GM23338 (cell line): ENCODE results near the gene RER1. TPM values are rescaled to one million over a fixed set of nuclear protein-coding genes. Genes with fewer than 3 reads are reported as not detected.

ENCODE experiments used
- ATAC-seq: fragments of 200-7000 bp; cut with Tn5 transposase; 3 replicates; pipeline ENCODE4 v1.9.1; 2020
- DNase-seq: peaks from one replicate; pipeline ENCODE4 v3.0.0-alpha.2; 2015; ENCODE audit warnings: low spot score
- H2AFZ ChIP-seq: fragments of 200-600 bp; sonication (generic); 2 replicates; pipeline ENCODE4 v1.8.0; 2016; ENCODE audit warnings: antibody characterized with exemption, mild to moderate bottlenecking, moderate library complexity
- H3F3A ChIP-seq: fragments of 200-600 bp; sonication (generic); replicated peaks from 2 replicates; pipeline ENCODE4 v1.8.0; 2017; ENCODE audit warnings: antibody characterized with exemption, mixed run types, low read depth
- H3K27ac ChIP-seq: fragments of 200-600 bp; sonication (generic); 2 replicates; pipeline ENCODE4 v1.6.1; 2016; ENCODE audit warnings: low read depth
- H3K27me3 ChIP-seq: fragments of 200-600 bp; sonication (generic); 2 replicates; pipeline ENCODE4 v1.8.0; 2016; ENCODE audit warnings: mild to moderate bottlenecking, mixed run types, moderate library complexity; ENCODE audit not compliant: insufficient read depth
- H3K36me3 ChIP-seq: fragments of 200-600 bp; sonication (generic); 2 replicates; pipeline ENCODE4 v1.8.0; 2016; ENCODE audit warnings: mild to moderate bottlenecking; ENCODE audit not compliant: insufficient read depth
- H3K4me1 ChIP-seq: fragments of 200-600 bp; sonication (generic); 2 replicates; pipeline ENCODE4 v1.8.0; 2016; ENCODE audit warnings: mild to moderate bottlenecking, moderate library complexity; ENCODE audit not compliant: insufficient read depth
- H3K4me2 ChIP-seq: fragments of 200-600 bp; sonication (generic); 2 replicates; pipeline ENCODE4 v1.7.1; 2017; ENCODE audit warnings: mixed run types
- H3K4me3 ChIP-seq: fragments of 200-600 bp; sonication (generic); 2 replicates; pipeline ENCODE4 v1.6.1; 2016; ENCODE audit warnings: mixed run types
- H3K79me2 ChIP-seq: fragments of 200-600 bp; sonication (generic); replicated peaks from 2 replicates; pipeline ENCODE4 v1.8.0; 2017; ENCODE audit warnings: mild to moderate bottlenecking; ENCODE audit not compliant: insufficient read depth
- H3K9me2 ChIP-seq: fragments of 200-600 bp; sonication (generic); 2 replicates; pipeline ENCODE4 v1.8.0; 2017; ENCODE audit not compliant: insufficient read depth
- H4K20me1 ChIP-seq: fragments of 200-600 bp; sonication (generic); replicated peaks from 2 replicates; pipeline ENCODE4 v1.8.0; 2017; ENCODE audit warnings: mild to moderate bottlenecking; ENCODE audit not compliant: insufficient read depth
- H3K27ac Mint-ChIP-seq: 2 replicates; pipeline ENCODE4 v1.8.0; 2020; ENCODE audit warnings: inconsistent platforms, mild to moderate bottlenecking, moderate library complexity, mixed read lengths
- H3K27me3 Mint-ChIP-seq: 3 replicates; pipeline ENCODE4 v1.8.0; 2022; ENCODE audit warnings: low read depth, mild to moderate bottlenecking, moderate library complexity, mixed read lengths, inconsistent platforms; ENCODE audit not compliant: insufficient read depth, poor library complexity
- H3K36me3 Mint-ChIP-seq: 3 replicates; pipeline ENCODE4 v1.8.0; 2021; ENCODE audit warnings: low read depth, mild to moderate bottlenecking, inconsistent platforms, moderate library complexity, mixed read lengths
- H3K4me1 Mint-ChIP-seq: 3 replicates; pipeline ENCODE4 v1.8.0; 2020; ENCODE audit warnings: mild to moderate bottlenecking, inconsistent platforms, mixed read lengths
- H3K4me3 Mint-ChIP-seq: 3 replicates; pipeline ENCODE4 v1.8.0; 2021; ENCODE audit warnings: moderate library complexity, mild to moderate bottlenecking, inconsistent platforms, mixed read lengths
- H3K9me3 Mint-ChIP-seq: 3 replicates; pipeline ENCODE4 v1.8.0; 2020; ENCODE audit warnings: moderate library complexity, mild to moderate bottlenecking, inconsistent platforms, mixed read lengths
- CREB1 ChIP-seq: fragments of 250-450 bp; sonication (Bioruptor Pico); IDR thresholded peaks from 2 replicates; pipeline ENCODE4 v1.5.0; 2020; ENCODE audit warnings: low read depth, mild to moderate bottlenecking, moderate library complexity
- EZH2 ChIP-seq: fragments of 200-600 bp; sonication (generic); IDR thresholded peaks from one replicate; pipeline ENCODE4 v1.8.0; 2017; ENCODE audit warnings: antibody characterized with exemption, mild to moderate bottlenecking, low read depth; ENCODE audit not compliant: unreplicated experiment
- JUNB ChIP-seq: IDR thresholded peaks from one replicate; pipeline ENCODE4 v1.6.1; 2016; ENCODE audit warnings: antibody characterized with exemption; ENCODE audit not compliant: unreplicated experiment
- NANOG ChIP-seq: IDR thresholded peaks from 2 replicates; pipeline ENCODE4 v1.6.1; 2016; ENCODE audit warnings: antibody characterized with exemption, borderline replicate concordance
- POLR2AphosphoS5 ChIP-seq: IDR thresholded peaks from 2 replicates; pipeline ENCODE4 v1.6.1; 2016; ENCODE audit warnings: antibody characterized with exemption, low read depth
- STAT1 ChIP-seq: IDR thresholded peaks from one replicate; pipeline ENCODE4 v1.6.1; 2016; ENCODE audit warnings: antibody characterized with exemption; ENCODE audit not compliant: unreplicated experiment
- ZNF114 ChIP-seq: fragments of 250-450 bp; sonication (Bioruptor Pico); IDR thresholded peaks from 2 replicates; pipeline ENCODE4 v1.5.0; 2020; ENCODE audit warnings: mild to moderate bottlenecking, moderate library complexity
- ZNF331 ChIP-seq: fragments of 250-450 bp; sonication (Bioruptor Pico); IDR thresholded peaks from 2 replicates; pipeline ENCODE4 v1.5.0; 2020; ENCODE audit warnings: low read depth, mild to moderate bottlenecking, moderate library complexity
- polyA plus RNA-seq: library from polyadenylated mRNA; unstranded; fragments of >200 nt; fragmentation: Nextera tagmentation; extraction: Ambion mirVana; gene quantifications from 2 replicates; pipeline ENCODE4 v1.2.1, GENCODE V29; 2016
- total RNA-seq: library from RNA; depleted of rRNA; stranded (reverse); fragments of >200 nt; shearing (Covaris generic); gene quantifications from 2 replicates; pipeline ENCODE4 v1.2.3, GENCODE V29; 2014
- TF ChIP-seq, protein P1 (sequence below): IDR thresholded peaks from one replicate; pipeline ENCODE4 v1.6.1; 2018; ENCODE audit warnings: antibody characterized with exemption; ENCODE audit not compliant: unreplicated experiment
- TF ChIP-seq, protein P2 (sequence below), 2 experiments: fragments of 200-600 bp in 1 of 2; sonication (generic) in 1 of 2; conservative IDR thresholded peaks; 2 replicates each; pipeline versions ENCODE4 v1.5.1 to v1.6.1; 2016 to 2017; ENCODE audit warnings: antibody characterized with exemption in 2 of 2, low read depth in 2 of 2, mild to moderate bottlenecking in 2 of 2, moderate library complexity in 1 of 2

RER1 gene
- total and polyA plus RNA-seq, 2 experiments from 2014 or later: 58.4 to 99.5 TPM

DNA sequence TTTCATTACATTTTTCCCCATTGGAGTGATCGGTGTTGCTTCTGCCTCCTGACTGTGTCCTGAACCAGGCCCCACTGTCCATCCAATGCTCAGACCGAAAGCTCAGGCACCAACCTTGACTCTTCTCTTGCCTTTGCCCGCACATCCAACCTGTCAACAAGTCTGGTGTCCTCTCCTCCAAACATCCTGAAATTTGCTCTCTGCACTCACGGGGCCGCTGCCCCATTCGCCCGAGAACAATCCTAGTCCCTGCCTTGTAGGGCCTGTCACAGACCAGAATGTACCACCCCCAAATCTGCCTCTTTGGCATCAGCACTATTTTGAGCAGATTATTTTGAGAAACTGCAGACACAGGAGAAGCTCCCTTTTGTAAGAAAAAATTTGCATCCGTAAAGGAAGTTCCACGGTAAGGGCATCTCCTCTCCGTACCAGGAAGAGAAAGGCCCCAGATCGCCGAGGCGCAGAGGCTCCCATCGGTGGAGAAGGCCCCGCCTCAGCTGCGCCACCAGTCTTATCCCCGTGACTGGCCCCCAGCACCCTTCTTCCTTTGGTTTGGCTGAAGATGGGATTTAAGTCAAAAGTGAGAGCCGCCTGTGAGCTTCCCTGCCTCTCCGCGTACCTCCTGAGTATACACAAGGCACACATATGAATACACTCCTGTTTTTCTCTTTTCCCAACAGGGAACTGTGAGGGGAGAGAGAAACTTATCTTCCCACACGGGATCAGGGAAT, 7.3 kb upstream of the RER1 start:
- Mint-ChIP-seq H3K36me3 (peaks cover 3% of the 10 kb centered on the region; the same call in 1 of the 3 replicates), H3K9me3 (no peaks in the 10 kb centered on the region), H3K27ac (no peak overlapping the region), H3K4me3 (no peak overlapping the region), H3K27me3 (peaks cover 3% of the 10 kb centered on the region), H3K4me1 (no peaks in the 10 kb centered on the region)
- Histone ChIP-seq H4K20me1 (no peaks in the 10 kb centered on the region; the same call in 1 of the 2 replicates), H3K4me1 (no peaks in the 10 kb centered on the region), H3K4me3 (no peak overlapping the region), H2AFZ (no peak overlapping the region), H3K27ac (no peak overlapping the region), H3K9me2 (no peaks in the 10 kb centered on the region), H3K79me2 (no peaks in the 10 kb centered on the region), H3K4me2 (no peak overlapping the region), H3F3A (no peaks in the 10 kb centered on the region), H3K27me3 (no peaks in the 10 kb centered on the region), H3K36me3 (no peaks in the 10 kb centered on the region)
- DNase-seq (no peak), ATAC-seq (no peak)
- no peak for TF ChIP-seq NANOG

DNA sequence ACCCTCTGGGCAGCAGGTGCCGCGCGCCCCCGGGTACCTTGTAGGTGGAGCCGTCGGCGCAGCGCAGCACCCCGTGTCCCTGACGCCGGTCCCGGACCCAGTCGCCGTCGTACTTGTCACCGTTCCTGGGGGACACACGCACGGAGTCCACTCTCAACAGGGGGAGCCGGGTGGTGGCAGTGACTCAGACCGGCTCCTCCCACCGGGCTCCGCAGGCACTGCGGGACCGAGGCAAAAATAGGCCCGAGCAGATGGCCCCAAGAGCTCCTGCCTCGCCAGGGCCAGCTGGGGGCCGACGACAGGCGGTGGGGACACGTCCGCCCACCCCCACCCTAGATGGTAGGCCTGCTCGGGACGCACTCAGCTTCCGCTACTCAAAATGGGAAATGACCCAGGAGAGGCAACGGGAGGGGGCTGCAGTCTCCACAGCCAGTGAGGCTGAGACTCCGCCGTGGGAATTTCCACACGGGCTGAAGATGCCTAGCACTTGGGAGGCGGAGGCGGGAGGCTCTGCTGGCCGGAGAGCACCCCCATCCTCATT, 6.6 kb upstream of the RER1 start:
- peaks cover 3% of the 10 kb centered on the region; the same call in 1 of the 3 replicates for H3K36me3 Mint-ChIP-seq
- H3K9me3 Mint-ChIP-seq: no peaks in the 10 kb centered on the region
- H3K27me3 Mint-ChIP-seq: no peaks in the 10 kb centered on the region
- DNase-seq (peak; percentile 32), ATAC-seq (no peak)
- H3K4me3 ChIP-seq: no peak overlapping the region
- H3K27ac Mint-ChIP-seq: no peak overlapping the region
- peaks cover 3% of the 10 kb centered on the region; the same call in 2 of the 3 replicates for H3K4me1 Mint-ChIP-seq
- H3K36me3 ChIP-seq: no peaks in the 10 kb centered on the region
- no peaks in the 10 kb centered on the region for H3F3A ChIP-seq
- H3K4me3 Mint-ChIP-seq: no peak overlapping the region
- no peak overlapping the region for H3K4me2 ChIP-seq
- no peaks in the 10 kb centered on the region for H3K9me2 ChIP-seq
- H4K20me1 ChIP-seq: no peaks in the 10 kb centered on the region; the same call in 1 of the 2 replicates
- H3K79me2 ChIP-seq: no peaks in the 10 kb centered on the region
- H3K27me3 ChIP-seq: no peaks in the 10 kb centered on the region
- no peaks in the 10 kb centered on the region for H3K4me1 ChIP-seq
- no peak overlapping the region for H2AFZ ChIP-seq
- H3K27ac ChIP-seq: no peak overlapping the region
- TF ChIP-seq, protein P1, sequence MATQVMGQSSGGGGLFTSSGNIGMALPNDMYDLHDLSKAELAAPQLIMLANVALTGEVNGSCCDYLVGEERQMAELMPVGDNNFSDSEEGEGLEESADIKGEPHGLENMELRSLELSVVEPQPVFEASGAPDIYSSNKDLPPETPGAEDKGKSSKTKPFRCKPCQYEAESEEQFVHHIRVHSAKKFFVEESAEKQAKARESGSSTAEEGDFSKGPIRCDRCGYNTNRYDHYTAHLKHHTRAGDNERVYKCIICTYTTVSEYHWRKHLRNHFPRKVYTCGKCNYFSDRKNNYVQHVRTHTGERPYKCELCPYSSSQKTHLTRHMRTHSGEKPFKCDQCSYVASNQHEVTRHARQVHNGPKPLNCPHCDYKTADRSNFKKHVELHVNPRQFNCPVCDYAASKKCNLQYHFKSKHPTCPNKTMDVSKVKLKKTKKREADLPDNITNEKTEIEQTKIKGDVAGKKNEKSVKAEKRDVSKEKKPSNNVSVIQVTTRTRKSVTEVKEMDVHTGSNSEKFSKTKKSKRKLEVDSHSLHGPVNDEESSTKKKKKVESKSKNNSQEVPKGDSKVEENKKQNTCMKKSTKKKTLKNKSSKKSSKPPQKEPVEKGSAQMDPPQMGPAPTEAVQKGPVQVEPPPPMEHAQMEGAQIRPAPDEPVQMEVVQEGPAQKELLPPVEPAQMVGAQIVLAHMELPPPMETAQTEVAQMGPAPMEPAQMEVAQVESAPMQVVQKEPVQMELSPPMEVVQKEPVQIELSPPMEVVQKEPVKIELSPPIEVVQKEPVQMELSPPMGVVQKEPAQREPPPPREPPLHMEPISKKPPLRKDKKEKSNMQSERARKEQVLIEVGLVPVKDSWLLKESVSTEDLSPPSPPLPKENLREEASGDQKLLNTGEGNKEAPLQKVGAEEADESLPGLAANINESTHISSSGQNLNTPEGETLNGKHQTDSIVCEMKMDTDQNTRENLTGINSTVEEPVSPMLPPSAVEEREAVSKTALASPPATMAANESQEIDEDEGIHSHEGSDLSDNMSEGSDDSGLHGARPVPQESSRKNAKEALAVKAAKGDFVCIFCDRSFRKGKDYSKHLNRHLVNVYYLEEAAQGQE: no peak
- no peak for TF ChIP-seq EZH2
- no peak for TF ChIP-seq ZNF114 (CRISPR knock-in tag)
- TF ChIP-seq POLR2AphosphoS5: no peak
- TF ChIP-seq ZNF331 (CRISPR knock-in tag): no peak
- TF ChIP-seq STAT1: no peak
- TF ChIP-seq JUNB: no peak
- no peak for TF ChIP-seq CREB1
- TF ChIP-seq NANOG: no peak
- TF ChIP-seq, protein P2, sequence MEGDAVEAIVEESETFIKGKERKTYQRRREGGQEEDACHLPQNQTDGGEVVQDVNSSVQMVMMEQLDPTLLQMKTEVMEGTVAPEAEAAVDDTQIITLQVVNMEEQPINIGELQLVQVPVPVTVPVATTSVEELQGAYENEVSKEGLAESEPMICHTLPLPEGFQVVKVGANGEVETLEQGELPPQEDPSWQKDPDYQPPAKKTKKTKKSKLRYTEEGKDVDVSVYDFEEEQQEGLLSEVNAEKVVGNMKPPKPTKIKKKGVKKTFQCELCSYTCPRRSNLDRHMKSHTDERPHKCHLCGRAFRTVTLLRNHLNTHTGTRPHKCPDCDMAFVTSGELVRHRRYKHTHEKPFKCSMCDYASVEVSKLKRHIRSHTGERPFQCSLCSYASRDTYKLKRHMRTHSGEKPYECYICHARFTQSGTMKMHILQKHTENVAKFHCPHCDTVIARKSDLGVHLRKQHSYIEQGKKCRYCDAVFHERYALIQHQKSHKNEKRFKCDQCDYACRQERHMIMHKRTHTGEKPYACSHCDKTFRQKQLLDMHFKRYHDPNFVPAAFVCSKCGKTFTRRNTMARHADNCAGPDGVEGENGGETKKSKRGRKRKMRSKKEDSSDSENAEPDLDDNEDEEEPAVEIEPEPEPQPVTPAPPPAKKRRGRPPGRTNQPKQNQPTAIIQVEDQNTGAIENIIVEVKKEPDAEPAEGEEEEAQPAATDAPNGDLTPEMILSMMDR (conservative IDR thresholded peaks at IDR 0.05; ENCODE audit: low read depth in 2 of 2): no peak
